GM10847 (cell line): ENCODE data around the gene SSRP1.

Source experiments
- POLR2A ChIP-seq: IDR thresholded peaks from 2 replicates; pipeline ENCODE4 v1.6.1; 2011; ENCODE audit not compliant: insufficient read length; ENCODE audit errors: extremely low read depth

Gene SSRP1

DNA sequence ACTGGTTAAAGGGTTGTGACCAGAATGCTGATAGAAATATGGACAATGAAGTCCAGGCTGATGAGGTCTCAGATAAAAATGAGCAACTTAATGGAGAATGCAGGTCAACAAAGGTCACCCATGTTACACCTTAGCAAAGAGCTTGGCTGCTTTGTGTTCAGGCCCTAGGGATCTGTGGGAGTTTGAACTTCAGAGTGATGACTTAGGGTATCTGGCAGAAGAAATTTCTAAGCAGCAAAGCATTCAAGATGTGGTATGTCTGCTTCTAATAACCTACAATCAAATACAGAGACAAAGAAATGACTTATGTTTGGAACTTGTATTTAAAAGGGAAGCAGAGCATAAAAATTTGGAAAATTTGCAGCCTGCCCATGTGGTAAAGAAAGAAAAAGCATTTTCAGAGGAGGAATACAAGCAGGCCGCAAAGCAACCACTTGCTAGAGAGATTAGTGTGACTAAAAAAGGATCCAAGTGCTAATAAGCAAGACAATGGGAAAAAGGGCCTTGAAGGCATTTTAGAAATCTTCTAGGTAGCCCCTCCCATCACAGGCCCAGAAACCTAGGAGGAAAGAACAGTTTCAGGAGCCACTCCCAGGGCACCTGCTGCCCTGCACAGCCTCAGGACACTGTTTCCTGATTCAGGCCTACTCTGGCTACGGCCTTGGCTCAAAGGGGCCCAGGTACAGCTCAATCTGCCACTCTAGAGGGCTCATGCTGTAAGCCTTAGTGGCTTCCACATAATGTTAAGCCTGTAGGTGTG is 52.3 kb downstream of the SSRP1 start:
- TF ChIP-seq POLR2A = no peak

DNA sequence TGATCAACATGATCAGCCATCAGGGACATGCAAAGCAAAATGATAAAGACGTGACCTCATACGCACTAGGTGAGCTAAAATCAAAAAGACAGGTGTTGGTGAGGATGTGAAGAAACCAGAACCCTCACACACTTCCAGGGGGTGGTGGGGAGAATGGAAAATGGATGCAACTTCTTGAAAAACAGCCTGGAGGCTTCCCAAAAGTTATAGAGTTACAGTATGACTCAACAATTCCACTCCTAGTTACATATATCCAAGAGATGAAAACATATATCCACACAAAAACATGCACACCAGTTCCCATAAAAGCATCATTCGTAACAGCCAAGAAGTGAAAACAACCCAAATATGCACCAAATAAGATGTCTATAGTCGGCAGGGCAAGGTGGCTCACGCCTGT is 56.6 kb downstream of the SSRP1 start:
- TF ChIP-seq POLR2A = no peak

DNA sequence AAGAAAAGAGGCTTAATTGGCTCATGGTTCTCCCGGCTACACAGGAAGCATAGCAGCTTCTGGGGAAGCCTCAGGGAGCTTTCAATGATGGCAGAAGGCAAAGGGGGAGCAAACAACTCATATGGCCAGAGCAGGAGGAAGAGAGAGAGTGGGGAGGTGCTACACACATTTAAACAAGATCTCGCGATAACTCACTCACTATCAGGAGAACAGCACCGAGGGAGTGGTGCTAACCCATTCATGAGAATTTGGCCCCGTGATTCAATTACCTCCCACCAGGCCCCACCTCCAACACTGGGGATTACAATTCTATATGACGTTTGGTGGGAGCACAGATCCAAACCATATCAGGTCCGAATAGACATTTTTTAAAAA is 57.0 kb downstream of the SSRP1 start:
- no peak for TF ChIP-seq POLR2A

DNA sequence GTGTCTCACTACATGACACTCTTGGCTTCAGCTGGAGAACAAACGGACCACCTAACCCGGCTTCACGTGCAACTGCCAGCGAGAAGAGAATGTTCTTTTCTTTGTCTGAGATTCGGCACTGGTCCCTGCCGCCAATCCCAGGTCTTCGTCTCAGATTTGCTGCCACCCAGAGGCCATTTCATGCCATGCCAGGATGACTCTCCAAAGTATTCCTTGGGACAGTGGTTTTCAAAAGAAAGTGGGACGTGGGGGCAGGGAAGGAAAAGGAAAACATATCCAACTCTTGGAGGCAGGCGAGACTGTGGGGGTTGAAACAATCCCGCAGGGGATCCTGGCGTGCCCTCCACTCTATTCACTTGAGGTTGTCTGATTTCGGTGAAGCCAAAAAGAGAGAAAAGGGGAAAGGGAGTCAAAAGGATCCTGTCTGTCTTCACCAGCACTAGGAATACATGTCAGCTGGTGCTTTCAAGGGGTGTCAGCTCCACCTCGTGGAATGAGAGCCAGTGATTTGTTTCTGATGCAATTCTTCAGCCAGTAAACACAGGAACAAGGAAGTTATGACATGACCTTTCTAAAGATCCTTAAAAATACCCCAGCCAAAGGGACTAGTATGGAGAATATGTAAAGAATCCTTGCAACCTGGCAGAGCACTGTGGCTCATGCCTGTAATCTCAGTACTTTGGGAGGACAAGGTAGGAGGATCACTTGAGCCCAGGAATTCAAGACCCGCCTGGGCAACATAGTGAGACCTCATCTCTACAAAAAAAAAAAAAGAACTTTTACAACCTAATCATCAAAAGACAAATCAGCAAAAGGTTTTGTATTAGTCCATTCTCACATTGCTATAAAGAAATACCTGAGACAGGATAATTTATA is 57.6 kb downstream of the SSRP1 start:
- TF ChIP-seq POLR2A = no peak

DNA sequence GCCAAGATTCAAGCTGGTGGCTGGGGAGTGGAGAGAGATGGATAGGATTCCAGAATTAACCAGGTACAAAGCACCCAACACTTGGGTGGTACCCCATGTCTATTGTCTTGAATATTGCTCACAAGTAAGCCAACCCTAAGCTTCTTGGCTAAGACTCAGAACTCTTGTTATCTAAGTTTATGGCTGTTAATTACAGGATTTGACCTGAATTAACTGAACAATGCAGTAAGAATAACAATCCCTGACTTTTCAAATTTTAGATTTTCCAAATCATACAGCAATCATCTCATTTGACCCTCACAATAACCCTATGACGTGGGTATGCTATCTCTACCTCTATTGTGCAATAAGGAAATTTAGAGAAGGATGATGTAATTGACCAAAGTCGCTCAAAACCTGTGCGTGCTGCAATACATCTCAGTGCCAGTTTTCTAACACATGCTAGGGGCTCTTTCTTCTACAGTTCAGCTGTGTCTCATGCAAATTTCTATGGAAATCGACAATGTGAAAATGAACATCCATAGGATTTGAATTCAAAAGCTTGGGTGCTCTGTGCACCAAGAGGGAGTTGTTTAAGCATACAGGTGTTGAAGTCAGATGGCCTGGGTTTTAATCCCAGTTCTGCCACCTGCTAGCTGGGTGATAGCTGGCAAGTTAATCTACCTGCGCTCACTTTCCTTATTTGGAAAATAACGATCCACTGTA is 58.6 kb downstream of the SSRP1 start:
- TF ChIP-seq POLR2A = no peak

DNA sequence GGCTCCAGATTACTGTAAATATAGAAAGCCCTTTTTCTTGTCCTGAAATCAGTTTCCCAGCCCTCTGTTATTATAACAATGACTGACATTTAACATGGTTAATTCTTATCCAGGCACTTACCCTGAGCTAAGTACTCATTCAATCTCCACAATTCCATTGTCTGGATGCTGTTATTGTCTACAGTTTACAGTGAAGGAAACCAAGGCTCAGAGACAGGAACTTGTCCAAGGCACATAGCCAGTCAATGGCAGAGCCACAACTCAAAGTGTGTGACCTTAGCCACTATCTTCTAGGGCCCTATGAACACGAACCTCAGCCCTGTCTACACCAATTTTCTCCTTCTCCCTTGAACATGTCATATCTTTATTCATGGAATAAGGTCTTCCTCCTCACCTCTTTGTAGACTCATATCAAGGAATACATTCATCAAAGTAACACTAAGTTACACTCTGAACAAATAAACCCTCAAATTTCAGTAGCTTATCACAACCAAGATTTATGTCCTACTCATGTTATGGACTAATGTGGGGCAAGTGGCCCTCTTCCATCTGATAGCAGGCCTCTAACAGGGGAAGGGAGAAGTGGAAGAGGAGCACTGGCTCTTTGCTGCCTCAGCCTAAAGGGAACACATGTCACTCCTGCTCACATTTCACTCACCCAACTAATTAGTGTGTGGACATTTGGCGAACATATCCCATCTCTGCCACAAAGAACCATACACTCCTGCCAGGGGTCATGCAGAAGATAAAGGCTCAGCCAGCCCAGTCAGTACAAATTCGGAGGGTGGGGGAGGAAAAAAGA is 59.3 kb downstream of the SSRP1 start:
- TF ChIP-seq POLR2A = no peak
